Glutamatergic neuron (in vitro differentiated cells): Measurements from ENCODE around the gene TFF2. TPM values are rescaled to one million over a fixed set of nuclear protein-coding genes. Genes with fewer than 3 reads are reported as not detected.

Source experiments
- DNase-seq: peaks from one replicate; pipeline ENCODE4 v3.0.0; 2022
- H3K27ac Mint-ChIP-seq: one replicate; pipeline ENCODE4 v1.8.0; 2020; ENCODE audit warnings: mild to moderate bottlenecking, mixed read lengths, inconsistent platforms; ENCODE audit not compliant: unreplicated experiment
- H3K27me3 Mint-ChIP-seq: one replicate; pipeline ENCODE4 v1.8.0; 2020; ENCODE audit warnings: mild to moderate bottlenecking, moderate library complexity, mixed read lengths, inconsistent platforms; ENCODE audit not compliant: unreplicated experiment
- H3K36me3 Mint-ChIP-seq: one replicate; pipeline ENCODE4 v1.8.0; 2020; ENCODE audit warnings: mild to moderate bottlenecking, mixed read lengths, inconsistent platforms; ENCODE audit not compliant: unreplicated experiment
- H3K4me1 Mint-ChIP-seq: one replicate; pipeline ENCODE4 v1.8.0; 2020; ENCODE audit warnings: mild to moderate bottlenecking, low read depth, mixed read lengths, inconsistent platforms; ENCODE audit not compliant: unreplicated experiment
- H3K4me3 Mint-ChIP-seq: one replicate; pipeline ENCODE4 v1.8.0; 2020; ENCODE audit warnings: mild to moderate bottlenecking, mixed read lengths, inconsistent platforms; ENCODE audit not compliant: unreplicated experiment
- H3K9me3 Mint-ChIP-seq: one replicate; pipeline ENCODE4 v1.8.0; 2020; ENCODE audit warnings: mild to moderate bottlenecking, moderate library complexity, mixed read lengths, inconsistent platforms; ENCODE audit not compliant: unreplicated experiment
- total RNA-seq: library from RNA; stranded (reverse); fragmentation: NEBNext Ultra II Directional; extraction: Animal tissue kit (Norgen Biotek cat#: 25700); gene quantifications from one replicate; pipeline ENCODE4 v1.2.1, GENCODE V29; 2021; ENCODE audit not compliant: unreplicated experiment
- TF ChIP-seq, protein P1 (sequence below): fragments of 200-600 bp; sonication (generic); IDR thresholded peaks from one replicate; pipeline ENCODE4 v1.5.0; 2021; ENCODE audit not compliant: partially characterized antibody, unreplicated experiment

TFF2 gene
- total RNA-seq, 1 donor from 2014 or later, result not detected

DNA sequence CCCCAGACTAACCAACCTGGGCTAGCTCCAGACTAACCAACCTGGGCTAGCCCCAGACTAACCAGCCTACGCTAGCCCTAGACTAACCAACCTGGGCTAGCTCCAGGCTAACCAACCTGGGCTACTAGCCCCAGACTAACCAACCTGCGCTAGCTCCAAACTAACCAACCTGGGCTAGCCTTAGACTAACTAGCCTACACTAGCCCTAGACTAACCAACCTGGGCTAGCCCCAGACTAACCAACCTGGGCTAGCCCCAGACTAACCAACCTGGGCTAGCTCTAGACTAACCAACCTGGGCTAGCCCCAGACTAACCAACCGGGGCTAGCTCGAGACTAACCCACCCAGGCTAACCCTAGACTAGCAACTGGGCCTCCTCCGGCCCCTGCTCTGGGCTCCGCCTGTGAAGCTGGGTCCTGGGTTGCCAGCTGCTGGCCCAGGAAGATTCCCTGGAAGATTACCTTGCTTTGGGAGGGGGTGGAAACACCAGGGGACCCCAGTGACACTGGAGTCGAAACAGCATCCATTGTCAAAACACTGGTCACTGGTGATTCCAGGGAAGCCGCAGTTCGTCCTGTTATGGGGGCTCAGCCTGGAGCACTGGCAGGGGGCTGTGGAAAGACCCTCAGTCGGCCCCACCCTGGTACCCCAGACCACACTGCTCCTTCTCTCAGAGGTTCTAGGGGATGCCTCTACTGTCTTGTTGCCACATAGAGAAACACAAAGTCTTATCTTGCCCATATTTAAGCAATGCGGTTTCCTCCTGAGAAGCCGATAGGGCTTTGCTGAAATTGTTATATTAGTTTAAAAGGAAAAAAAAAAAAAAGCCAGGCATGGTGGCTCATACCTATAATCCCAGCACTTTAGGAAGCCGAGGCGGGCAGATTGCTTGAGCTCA is 1.1 kb downstream of the TFF2 start:
- peaks cover 23% of the 10 kb centered on the region for H3K36me3 Mint-ChIP-seq
- H3K9me3 Mint-ChIP-seq, result peaks cover 8% of the 10 kb centered on the region
- H3K4me3 Mint-ChIP-seq, result no peak overlapping the region
- H3K27ac Mint-ChIP-seq, result no peak overlapping the region
- peaks cover 3% of the 10 kb centered on the region for H3K4me1 Mint-ChIP-seq
- no peak for DNase-seq
- H3K27me3 Mint-ChIP-seq, result peaks cover 3% of the 10 kb centered on the region
- TF ChIP-seq, protein P1, sequence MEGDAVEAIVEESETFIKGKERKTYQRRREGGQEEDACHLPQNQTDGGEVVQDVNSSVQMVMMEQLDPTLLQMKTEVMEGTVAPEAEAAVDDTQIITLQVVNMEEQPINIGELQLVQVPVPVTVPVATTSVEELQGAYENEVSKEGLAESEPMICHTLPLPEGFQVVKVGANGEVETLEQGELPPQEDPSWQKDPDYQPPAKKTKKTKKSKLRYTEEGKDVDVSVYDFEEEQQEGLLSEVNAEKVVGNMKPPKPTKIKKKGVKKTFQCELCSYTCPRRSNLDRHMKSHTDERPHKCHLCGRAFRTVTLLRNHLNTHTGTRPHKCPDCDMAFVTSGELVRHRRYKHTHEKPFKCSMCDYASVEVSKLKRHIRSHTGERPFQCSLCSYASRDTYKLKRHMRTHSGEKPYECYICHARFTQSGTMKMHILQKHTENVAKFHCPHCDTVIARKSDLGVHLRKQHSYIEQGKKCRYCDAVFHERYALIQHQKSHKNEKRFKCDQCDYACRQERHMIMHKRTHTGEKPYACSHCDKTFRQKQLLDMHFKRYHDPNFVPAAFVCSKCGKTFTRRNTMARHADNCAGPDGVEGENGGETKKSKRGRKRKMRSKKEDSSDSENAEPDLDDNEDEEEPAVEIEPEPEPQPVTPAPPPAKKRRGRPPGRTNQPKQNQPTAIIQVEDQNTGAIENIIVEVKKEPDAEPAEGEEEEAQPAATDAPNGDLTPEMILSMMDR, result no peak

DNA sequence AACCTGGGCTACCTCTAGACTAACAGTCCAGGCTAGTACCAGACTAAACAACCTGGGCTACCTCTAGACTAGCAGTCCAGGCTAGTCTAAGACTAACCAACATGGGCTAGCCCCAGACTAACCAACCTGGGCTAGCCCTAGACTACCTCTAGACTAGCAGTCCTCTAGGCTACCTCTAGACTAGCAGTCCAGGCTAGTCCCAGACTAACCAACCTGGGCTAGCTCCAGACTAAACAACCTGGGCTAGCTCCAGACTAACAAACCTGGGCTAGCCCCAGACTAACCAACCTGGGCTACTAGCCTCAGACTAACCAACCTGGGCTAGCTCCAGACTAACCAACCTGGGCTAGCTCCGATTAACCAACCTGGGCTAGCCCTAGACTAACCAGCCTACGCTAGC is 2.0 kb downstream of the TFF2 start:
- no peak for DNase-seq
- TF ChIP-seq, protein P1, result no peak
- H3K4me1 Mint-ChIP-seq, result peaks cover 3% of the 10 kb centered on the region
- no peak overlapping the region for H3K27ac Mint-ChIP-seq
- no peak overlapping the region for H3K4me3 Mint-ChIP-seq
- peaks cover 3% of the 10 kb centered on the region for H3K27me3 Mint-ChIP-seq
- H3K9me3 Mint-ChIP-seq, result peaks cover 8% of the 10 kb centered on the region
- peaks cover 14% of the 10 kb centered on the region for H3K36me3 Mint-ChIP-seq

DNA sequence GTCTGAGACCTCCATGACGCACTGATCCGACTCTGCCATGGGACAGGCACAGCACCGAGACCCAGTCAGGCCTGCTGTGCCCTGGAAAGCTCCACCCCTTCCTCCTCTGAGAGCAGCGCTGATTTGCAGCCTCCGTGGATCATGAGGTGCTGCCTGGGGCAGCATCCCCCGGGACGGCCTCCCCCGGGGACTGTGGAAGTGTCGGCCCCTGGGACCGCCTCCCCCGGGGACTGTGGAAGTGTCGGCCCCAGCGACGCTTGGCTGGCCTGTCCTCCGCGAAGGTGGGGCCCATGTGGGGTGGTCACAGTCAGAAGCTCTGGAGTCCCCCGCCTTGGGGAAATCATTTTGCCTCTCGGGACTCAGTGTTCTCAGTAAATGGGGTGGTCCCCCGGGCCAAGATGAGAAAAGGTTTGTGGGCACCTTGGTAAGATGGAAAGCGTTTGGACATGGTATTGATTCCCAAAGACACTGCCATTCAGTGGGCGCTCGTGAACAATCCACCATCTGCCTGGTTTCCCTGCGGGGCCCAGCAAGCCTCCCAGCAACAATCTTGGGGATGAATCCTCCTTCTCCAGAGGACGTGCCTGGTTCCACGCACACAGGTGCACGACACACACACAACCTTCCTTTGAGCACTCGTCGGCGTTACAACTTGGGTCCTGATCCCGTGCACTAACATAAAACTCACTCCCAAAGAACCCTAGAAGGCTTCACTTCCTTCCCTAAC is 3.0 kb downstream of the TFF2 start:
- Mint-ChIP-seq H3K27ac (no peak overlapping the region), H3K27me3 (no peaks in the 10 kb centered on the region), H3K4me1 (peaks cover 3% of the 10 kb centered on the region), H3K9me3 (peaks cover 8% of the 10 kb centered on the region), H3K4me3 (no peak overlapping the region), H3K36me3 (peaks cover 4% of the 10 kb centered on the region)
- TF ChIP-seq, protein P1, result no peak
- DNase-seq, result no peak

DNA sequence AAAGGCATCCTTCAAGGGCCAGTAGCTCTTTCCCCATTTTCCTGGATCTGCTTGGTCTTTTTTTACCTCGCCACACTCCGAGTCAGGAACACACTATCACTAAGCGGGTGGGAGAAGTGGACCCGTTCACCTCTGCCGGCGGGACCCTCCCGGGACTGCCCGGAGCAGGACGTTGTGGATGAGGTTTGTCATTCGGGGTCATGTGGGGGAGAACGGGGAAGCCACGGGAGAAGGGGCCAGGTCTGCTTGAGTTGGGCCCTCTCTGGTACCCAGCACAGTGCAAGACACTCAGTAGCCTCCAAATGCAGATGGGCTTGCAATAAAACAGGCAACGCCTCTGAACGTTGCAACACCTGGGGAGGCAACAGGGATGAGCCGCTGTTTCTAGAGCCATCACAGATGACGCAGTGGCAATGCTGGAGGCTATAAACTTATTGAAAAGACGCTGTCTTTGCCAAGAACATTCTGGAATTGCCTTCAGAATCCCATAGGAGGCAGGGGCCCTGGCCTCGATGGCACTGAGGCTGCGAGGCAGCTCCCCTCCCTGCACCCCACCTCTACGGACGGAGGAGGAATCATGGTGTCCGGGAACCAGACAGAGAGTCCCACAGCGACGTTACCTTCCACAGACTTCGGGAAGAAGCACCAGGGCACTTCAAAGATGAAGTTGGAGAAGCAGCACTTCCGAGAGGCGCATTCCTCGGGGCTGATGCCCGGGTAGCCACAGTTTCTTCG is 3.8 kb downstream of the TFF2 start:
- Mint-ChIP-seq H3K27me3 (no peaks in the 10 kb centered on the region), H3K4me3 (no peak overlapping the region), H3K27ac (no peak overlapping the region), H3K36me3 (peaks cover 4% of the 10 kb centered on the region), H3K4me1 (peaks cover 3% of the 10 kb centered on the region), H3K9me3 (peaks cover 5% of the 10 kb centered on the region)
- DNase-seq, result no peak
- TF ChIP-seq, protein P1, result no peak
